ENCODE measurements around the gene RAB44. TPM values are rescaled to one million over a fixed set of nuclear protein-coding genes. Genes with fewer than 3 reads are reported as not detected.

The RAB44 gene, protein sequence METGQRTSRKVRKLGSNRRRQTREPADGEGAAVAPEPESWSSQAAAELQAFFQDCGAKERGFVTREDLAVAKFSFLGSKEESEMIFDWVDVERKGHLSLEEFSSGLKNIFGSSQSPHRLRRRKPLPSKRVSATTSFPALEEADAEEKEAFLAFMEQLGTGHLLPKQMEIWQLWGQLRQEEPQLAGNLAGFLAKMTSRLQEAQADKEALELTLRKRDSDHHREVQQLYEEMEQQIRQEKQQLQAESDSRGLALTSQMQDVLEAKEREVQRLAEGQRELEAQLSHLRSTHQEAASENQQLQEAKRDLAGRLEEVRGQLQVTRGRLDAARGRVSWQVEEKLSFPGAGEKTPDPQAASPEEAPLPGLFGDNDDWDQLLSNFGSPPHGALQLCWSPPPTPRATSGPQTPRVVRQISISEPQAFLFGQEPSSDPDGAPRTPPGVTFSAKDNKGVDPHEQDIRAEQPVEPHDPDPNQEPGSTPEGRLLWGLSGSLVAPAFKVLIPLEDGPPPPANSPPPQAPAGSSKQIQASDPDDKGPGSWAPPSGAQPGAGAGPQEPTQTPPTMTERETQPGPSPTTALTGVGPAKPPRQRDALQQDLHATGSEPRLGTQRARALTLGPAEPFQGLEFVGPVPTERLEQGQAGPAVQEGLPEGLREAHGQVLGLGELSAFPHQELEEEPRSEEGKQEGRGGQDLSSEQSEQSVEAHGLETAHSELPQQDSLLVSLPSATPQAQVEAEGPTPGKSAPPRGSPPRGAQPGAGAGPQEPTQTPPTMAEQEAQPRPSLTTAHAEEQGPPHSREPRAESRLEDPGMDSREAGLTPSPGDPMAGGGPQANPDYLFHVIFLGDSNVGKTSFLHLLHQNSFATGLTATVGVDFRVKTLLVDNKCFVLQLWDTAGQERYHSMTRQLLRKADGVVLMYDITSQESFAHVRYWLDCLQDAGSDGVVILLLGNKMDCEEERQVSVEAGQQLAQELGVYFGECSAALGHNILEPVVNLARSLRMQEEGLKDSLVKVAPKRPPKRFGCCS
- 0.03 to 0.08 TPM (median 0.05 TPM) in 4 of 5 replicates, not detected in the other for total RNA-seq (2022; extraction: Qiagen RNA extraction)

DNA sequence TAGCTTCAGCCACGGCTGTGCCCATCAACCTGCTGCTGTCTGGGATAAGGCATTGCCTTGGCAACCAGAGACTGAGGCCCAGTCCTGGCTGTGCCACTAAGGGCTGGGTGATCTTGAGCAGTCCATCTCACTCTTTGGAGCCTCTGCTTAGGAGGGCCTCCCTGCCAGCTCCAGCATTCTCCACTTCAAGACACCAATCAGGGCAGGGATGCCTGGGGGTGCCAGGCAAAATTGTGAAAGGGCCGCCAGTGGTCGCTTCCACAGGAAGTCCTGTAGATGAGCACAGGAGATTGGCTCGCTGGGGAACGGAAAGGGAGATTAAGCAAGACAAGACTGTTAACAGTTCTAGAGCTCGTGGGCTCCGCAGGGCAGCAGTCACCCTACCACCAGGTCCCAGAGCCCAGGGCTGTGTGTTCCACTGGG is at the start of gene RAB44:
Gene RAB44, plus strand, starts transcription at position 346 of the 423 bp plus-strand sequence. CDS start 6,410 bp downstream, outside the sequence.

DNA sequence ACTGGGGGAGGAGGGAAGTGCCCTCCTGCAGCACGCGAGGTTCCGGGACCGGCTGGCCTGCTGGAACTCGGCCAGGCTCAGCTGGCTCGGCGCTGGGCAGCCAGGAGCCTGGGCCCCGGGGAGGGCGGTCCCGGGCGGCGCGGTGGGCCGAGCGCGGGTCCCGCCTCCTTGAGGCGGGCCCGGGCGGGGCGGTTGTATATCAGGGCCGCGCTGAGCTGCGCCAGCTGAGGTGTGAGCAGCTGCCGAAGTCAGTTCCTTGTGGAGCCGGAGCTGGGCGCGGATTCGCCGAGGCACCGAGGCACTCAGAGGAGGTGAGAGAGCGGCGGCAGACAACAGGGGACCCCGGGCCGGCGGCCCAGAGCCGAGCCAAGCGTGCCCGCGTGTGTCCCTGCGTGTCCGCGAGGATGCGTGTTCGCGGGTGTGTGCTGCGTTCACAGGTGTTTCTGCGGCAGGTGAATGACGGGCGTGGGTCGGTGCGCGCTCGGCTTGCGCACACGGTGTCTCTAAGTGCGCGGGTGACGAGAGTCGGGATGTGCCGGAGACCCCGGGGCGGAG is 19.1 kb upstream of the RAB44 start, which contains the start of gene CDKN1A:
Gene CDKN1A, plus strand, starts transcription at position 227 of the 555 bp plus-strand sequence. CDS start 5,388 bp downstream, outside the sequence.

Other genes starting within 250 kb of the RAB44 start
- 16.7 to 21.4 TPM (median 18.3 TPM) in 5 replicates for gene STK38, start 150.3 kb upstream of the RAB44 start, total RNA-seq (2022; extraction: Qiagen RNA extraction)
- 482 to 709 TPM (median 504 TPM) in 5 replicates for gene SRSF3, start 103.5 kb upstream of the RAB44 start, total RNA-seq (2022; extraction: Qiagen RNA extraction)
- 192 to 279 TPM (median 246 TPM) in 5 replicates for gene CDKN1A, start 19.1 kb upstream of the RAB44 start, total RNA-seq (2022; extraction: Qiagen RNA extraction)
- gene CPNE5, start 141.6 kb downstream of the RAB44 start, total RNA-seq (2022; extraction: Qiagen RNA extraction) = 0.06 to 0.12 TPM (median 0.09 TPM) in 4 of 5 replicates, not detected in the other
- 40.7 to 48.6 TPM (median 43.7 TPM) in 5 replicates for gene PPIL1, start 177.0 kb downstream of the RAB44 start, total RNA-seq (2022; extraction: Qiagen RNA extraction)
- gene C6orf89, start 188.1 kb downstream of the RAB44 start, total RNA-seq (2022; extraction: Qiagen RNA extraction) = 14.8 to 18.8 TPM (median 16.5 TPM) in 5 replicates